HepG2 (cell line): ENCODE data around the gene FGFR3. TPM values are rescaled to one million over a fixed set of nuclear protein-coding genes. Genes with fewer than 3 reads are reported as not detected.

Experiments used
- BHLHE40 ChIP-seq: IDR thresholded peaks from 2 replicates; pipeline ENCODE4 v1.6.1; 2011; ENCODE audit warnings: low read length, improper control_type of control experiment
- FOSL2 ChIP-seq: sonication (generic); formaldehyde crosslinking; IDR thresholded peaks from 2 replicates; pipeline ENCODE4 v1.4.0; 2020; ENCODE audit warnings: missing genetic modification reagents
- FOXA3 ChIP-seq: IDR thresholded peaks from 2 replicates; pipeline ENCODE4 v1.6.1; 2016; ENCODE audit warnings: missing genetic modification reagents, missing compliant biosample characterization
- HOXA7 ChIP-seq: sonication (generic); formaldehyde crosslinking; IDR thresholded peaks from 2 replicates; pipeline ENCODE4 v1.8.1; 2022; ENCODE audit warnings: mild to moderate bottlenecking, missing genetic modification reagents, moderate library complexity
- NFE2L2 ChIP-seq: fragments of 150-350 bp; IDR thresholded peaks from 2 replicates; pipeline ENCODE4 v1.6.1; 2014; ENCODE audit warnings: low read length
- SKI ChIP-seq: fragments of 450-650 bp; IDR thresholded peaks from one replicate; pipeline ENCODE4 v1.6.1; 2018; ENCODE audit warnings: mild to moderate bottlenecking; ENCODE audit not compliant: partially characterized antibody
- SRSF9 ChIP-seq: fragments of 200-400 bp; formaldehyde crosslinking; IDR thresholded peaks from 2 replicates; pipeline ENCODE4 v1.6.1; 2018; ENCODE audit warnings: borderline replicate concordance, mild to moderate bottlenecking, low read depth, low read length; ENCODE audit not compliant: insufficient read depth, poor library complexity, severe bottlenecking
- THAP11 ChIP-seq: IDR thresholded peaks from 2 replicates; pipeline ENCODE4 v1.6.1; 2016; ENCODE audit warnings: missing biosample characterization, missing genetic modification reagents
- ZFP37 ChIP-seq: sonication (generic); formaldehyde crosslinking; IDR thresholded peaks from 2 replicates; pipeline ENCODE4 v1.4.0; 2020; ENCODE audit warnings: missing genetic modification reagents, borderline replicate concordance
- ZNF17 ChIP-seq: sonication (generic); formaldehyde crosslinking; IDR thresholded peaks from 2 replicates; pipeline ENCODE4 v1.5.0; 2020; ENCODE audit warnings: mild to moderate bottlenecking, missing genetic modification reagents
- ZNF451 ChIP-seq: sonication (generic); formaldehyde crosslinking; IDR thresholded peaks from 2 replicates; pipeline ENCODE4 v1.5.0; 2020; ENCODE audit warnings: mild to moderate bottlenecking, missing genetic modification reagents
- ZNF550 ChIP-seq: sonication (generic); formaldehyde crosslinking; IDR thresholded peaks from 2 replicates; pipeline ENCODE4 v1.4.0; 2020; ENCODE audit warnings: mild to moderate bottlenecking, missing genetic modification reagents, borderline replicate concordance
- polyA plus RNA-seq, 8 experiments: library from polyadenylated mRNA; depleted of rRNA in 3 of 8; stranded (reverse) in 7 of 8; unstranded in 1 of 8; fragments of >200 nt; fragmentation: Illumina TruSeq in 4 of 8; extraction: Trizol in 4 of 8; gene quantifications; 2 replicates each; pipeline versions ENCODE4 v1.2.1 to v1.2.3, GENCODE V29; 2011 to 2016; ENCODE audit warnings: low read depth in 4 of 8, missing spikeins in 1 of 8, mixed read lengths in 1 of 8; ENCODE audit not compliant: insufficient read depth in 1 of 8
- total RNA-seq, 5 experiments: library from RNA; depleted of rRNA; stranded (reverse); fragments of >200 nt; fragmentation: Illumina TruSeq; extraction: Trizol; gene quantifications; 2 replicates each; pipeline ENCODE4 v1.2.3, GENCODE V29; 2016; ENCODE audit warnings: low read depth in 1 of 5
- TF ChIP-seq, protein P1 (sequence below): IDR thresholded peaks from 2 replicates; pipeline ENCODE4 v1.6.1; 2016; ENCODE audit warnings: low read depth, missing genetic modification reagents, missing compliant biosample characterization
- TF ChIP-seq, protein P2 (sequence below): IDR thresholded peaks from 2 replicates; pipeline ENCODE4 v1.6.1; 2018; ENCODE audit warnings: missing genetic modification reagents
- TF ChIP-seq, protein P3 (sequence below): sonication (generic); formaldehyde crosslinking; IDR thresholded peaks from 2 replicates; pipeline ENCODE4 v1.4.0; 2020; ENCODE audit warnings: missing genetic modification reagents, borderline replicate concordance
- TF ChIP-seq, protein P4 (sequence below): IDR thresholded peaks from 2 replicates; pipeline ENCODE4 v1.6.1; 2018; ENCODE audit warnings: missing genetic modification reagents, mild to moderate bottlenecking, missing compliant biosample characterization
- TF ChIP-seq, protein P5 (sequence below): sonication (generic); formaldehyde crosslinking; IDR thresholded peaks from 2 replicates; pipeline ENCODE4 v1.8.1; 2023; ENCODE audit warnings: mild to moderate bottlenecking, missing genetic modification reagents, borderline replicate concordance

The FGFR3 gene
- total and polyA plus RNA-seq, 2 of the 13 experiments (the other 11 are each of a cell fraction or from before 2014, with no cell fraction given) = 103 to 109 TPM

DNA sequence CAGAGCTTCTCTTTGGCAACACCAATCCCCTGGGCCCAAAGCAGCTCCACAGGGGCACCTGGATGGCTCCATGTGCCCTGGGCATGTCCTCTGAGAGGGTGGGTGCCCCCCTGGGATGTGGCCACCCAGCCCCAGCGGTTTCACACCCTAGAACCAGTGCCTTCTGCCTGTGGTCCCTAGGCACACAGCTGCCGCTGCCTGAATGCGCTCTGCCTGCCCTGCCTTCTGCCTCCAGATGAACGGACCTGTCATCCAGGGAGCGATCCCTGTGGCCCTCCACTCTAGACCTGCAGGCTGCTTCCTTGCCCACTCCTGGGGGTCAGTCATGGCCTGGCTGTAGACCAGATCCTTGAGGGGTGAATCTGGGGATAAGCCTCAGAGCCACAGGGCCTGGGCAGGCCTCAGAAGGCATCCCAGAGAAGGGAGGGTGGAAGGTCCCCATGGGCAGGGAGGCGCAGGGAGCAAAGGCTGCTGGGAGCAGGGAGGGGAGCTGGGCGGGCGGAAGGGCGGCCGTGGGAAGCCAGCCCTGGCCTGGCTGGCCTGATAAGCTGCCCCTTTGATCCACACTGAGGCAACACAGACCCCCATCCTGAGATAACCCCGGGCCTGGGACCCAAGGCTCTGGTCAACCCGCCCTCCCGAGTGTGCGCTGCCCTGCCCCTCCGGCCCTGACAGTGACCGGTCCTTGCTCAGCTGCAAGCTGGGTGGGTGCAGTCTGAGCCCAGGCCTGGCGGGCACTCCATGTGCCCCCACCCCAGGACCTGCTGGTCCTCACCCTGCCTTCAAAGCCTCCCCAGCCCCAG lies 8.1 kb upstream of the FGFR3 start (continued):
- TF ChIP-seq BHLHE40 (no peak), SRSF9 (no peak), ZNF17 (CRISPR knock-in tag) (no peak), NFE2L2 (no peak), SKI (peak; percentile 41), ZNF550 (CRISPR knock-in tag) (no peak), FOSL2 (CRISPR knock-in tag) (peak; percentile 27), ZNF451 (0 out of 2 replicates have a peak, but pooled peaks have one; percentile 53), HOXA7 (CRISPR knock-in tag) (no peak), FOXA3 (peak; percentile 62), ZFP37 (no peak; the same call in 1 of the 2 replicates), THAP11 (peak; percentile 40)
- TF ChIP-seq, protein P1, sequence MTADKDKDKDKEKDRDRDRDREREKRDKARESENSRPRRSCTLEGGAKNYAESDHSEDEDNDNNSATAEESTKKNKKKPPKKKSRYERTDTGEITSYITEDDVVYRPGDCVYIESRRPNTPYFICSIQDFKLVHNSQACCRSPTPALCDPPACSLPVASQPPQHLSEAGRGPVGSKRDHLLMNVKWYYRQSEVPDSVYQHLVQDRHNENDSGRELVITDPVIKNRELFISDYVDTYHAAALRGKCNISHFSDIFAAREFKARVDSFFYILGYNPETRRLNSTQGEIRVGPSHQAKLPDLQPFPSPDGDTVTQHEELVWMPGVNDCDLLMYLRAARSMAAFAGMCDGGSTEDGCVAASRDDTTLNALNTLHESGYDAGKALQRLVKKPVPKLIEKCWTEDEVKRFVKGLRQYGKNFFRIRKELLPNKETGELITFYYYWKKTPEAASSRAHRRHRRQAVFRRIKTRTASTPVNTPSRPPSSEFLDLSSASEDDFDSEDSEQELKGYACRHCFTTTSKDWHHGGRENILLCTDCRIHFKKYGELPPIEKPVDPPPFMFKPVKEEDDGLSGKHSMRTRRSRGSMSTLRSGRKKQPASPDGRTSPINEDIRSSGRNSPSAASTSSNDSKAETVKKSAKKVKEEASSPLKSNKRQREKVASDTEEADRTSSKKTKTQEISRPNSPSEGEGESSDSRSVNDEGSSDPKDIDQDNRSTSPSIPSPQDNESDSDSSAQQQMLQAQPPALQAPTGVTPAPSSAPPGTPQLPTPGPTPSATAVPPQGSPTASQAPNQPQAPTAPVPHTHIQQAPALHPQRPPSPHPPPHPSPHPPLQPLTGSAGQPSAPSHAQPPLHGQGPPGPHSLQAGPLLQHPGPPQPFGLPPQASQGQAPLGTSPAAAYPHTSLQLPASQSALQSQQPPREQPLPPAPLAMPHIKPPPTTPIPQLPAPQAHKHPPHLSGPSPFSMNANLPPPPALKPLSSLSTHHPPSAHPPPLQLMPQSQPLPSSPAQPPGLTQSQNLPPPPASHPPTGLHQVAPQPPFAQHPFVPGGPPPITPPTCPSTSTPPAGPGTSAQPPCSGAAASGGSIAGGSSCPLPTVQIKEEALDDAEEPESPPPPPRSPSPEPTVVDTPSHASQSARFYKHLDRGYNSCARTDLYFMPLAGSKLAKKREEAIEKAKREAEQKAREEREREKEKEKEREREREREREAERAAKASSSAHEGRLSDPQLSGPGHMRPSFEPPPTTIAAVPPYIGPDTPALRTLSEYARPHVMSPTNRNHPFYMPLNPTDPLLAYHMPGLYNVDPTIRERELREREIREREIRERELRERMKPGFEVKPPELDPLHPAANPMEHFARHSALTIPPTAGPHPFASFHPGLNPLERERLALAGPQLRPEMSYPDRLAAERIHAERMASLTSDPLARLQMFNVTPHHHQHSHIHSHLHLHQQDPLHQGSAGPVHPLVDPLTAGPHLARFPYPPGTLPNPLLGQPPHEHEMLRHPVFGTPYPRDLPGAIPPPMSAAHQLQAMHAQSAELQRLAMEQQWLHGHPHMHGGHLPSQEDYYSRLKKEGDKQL = 0 out of 2 replicates have a peak, but pooled peaks have one; percentile 44
- TF ChIP-seq, protein P2, sequence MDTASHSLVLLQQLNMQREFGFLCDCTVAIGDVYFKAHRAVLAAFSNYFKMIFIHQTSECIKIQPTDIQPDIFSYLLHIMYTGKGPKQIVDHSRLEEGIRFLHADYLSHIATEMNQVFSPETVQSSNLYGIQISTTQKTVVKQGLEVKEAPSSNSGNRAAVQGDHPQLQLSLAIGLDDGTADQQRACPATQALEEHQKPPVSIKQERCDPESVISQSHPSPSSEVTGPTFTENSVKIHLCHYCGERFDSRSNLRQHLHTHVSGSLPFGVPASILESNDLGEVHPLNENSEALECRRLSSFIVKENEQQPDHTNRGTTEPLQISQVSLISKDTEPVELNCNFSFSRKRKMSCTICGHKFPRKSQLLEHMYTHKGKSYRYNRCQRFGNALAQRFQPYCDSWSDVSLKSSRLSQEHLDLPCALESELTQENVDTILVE = no peak
- TF ChIP-seq, protein P3, sequence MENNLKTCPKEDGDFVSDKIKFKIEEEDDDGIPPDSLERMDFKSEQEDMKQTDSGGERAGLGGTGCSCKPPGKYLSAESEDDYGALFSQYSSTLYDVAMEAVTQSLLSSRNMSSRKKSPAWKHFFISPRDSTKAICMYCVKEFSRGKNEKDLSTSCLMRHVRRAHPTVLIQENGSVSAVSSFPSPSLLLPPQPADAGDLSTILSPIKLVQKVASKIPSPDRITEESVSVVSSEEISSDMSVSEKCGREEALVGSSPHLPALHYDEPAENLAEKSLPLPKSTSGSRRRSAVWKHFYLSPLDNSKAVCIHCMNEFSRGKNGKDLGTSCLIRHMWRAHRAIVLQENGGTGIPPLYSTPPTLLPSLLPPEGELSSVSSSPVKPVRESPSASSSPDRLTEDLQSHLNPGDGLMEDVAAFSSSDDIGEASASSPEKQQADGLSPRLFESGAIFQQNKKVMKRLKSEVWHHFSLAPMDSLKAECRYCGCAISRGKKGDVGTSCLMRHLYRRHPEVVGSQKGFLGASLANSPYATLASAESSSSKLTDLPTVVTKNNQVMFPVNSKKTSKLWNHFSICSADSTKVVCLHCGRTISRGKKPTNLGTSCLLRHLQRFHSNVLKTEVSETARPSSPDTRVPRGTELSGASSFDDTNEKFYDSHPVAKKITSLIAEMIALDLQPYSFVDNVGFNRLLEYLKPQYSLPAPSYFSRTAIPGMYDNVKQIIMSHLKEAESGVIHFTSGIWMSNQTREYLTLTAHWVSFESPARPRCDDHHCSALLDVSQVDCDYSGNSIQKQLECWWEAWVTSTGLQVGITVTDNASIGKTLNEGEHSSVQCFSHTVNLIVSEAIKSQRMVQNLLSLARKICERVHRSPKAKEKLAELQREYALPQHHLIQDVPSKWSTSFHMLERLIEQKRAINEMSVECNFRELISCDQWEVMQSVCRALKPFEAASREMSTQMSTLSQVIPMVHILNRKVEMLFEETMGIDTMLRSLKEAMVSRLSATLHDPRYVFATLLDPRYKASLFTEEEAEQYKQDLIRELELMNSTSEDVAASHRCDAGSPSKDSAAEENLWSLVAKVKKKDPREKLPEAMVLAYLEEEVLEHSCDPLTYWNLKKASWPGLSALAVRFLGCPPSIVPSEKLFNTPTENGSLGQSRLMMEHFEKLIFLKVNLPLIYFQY = 0 out of 2 replicates have a peak, but pooled peaks have one; percentile 23
- TF ChIP-seq, protein P4, sequence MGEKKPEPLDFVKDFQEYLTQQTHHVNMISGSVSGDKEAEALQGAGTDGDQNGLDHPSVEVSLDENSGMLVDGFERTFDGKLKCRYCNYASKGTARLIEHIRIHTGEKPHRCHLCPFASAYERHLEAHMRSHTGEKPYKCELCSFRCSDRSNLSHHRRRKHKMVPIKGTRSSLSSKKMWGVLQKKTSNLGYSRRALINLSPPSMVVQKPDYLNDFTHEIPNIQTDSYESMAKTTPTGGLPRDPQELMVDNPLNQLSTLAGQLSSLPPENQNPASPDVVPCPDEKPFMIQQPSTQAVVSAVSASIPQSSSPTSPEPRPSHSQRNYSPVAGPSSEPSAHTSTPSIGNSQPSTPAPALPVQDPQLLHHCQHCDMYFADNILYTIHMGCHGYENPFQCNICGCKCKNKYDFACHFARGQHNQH (CRISPR knock-in tag) = peak; percentile 55; the same call in 1 of the 2 replicates
- TF ChIP-seq, protein P5, sequence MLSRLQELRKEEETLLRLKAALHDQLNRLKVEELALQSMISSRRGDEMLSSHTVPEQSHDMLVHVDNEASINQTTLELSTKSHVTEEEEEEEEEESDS (CRISPR knock-in tag) = no peak; the same call in 1 of the 2 replicates
